ENCODE measurements around the gene CCDC178. TPM values are rescaled to one million over a fixed set of nuclear protein-coding genes. Genes with fewer than 3 reads are reported as not detected.

Gene CCDC178
- total and polyA plus RNA-seq, 2 donors (not counting 3 experiments of a cell fraction or from before 2014, with no cell fraction given) = 0.80 to 1.6 TPM

- Histone ChIP-seq H4K20me1 (replicated peaks; ENCODE audit: control insufficient read depth, extremely low read depth, insufficient read depth, low read length) (no peaks in the 10 kb centered on the region), H3K4me2 (ENCODE audit: insufficient read depth, low read length) (no peak overlapping the region), H3K79me2 (ENCODE audit: control insufficient read depth, insufficient read depth, low read length) (no peaks in the 10 kb centered on the region), H3K9ac (replicated peaks; ENCODE audit: extremely low read depth, insufficient read depth, low read length) (no peak overlapping the region), H3K36me3 (ENCODE audit: control insufficient read depth in 2 of 2, extremely low read depth in 1 of 2, insufficient read depth in 2 of 2, low read length in 2 of 2) (no peaks in the 10 kb centered on the region), H3K27me3 (ENCODE audit: control insufficient read depth in 2 of 2, insufficient read depth in 2 of 2, low read length in 2 of 2) (no peaks in the 10 kb centered on the region), H3K27ac (ENCODE audit: insufficient read depth, low read depth, low read length) (no peak overlapping the region), H3K9me3 (replicated peaks; ENCODE audit: control insufficient read depth, insufficient read depth, low read length) (no peaks in the 10 kb centered on the region), H3K4me3 (replicated peaks in 1 of 3; ENCODE audit: insufficient read depth in 1 of 3, low read depth in 1 of 3, low read length in 3 of 3) (no peak overlapping the region), H3K9me1 (replicated peaks; ENCODE audit: control insufficient read depth, extremely low read depth, insufficient read depth, low read length) (no peaks in the 10 kb centered on the region), H3K4me1 (ENCODE audit: control insufficient read depth, extremely low read depth, insufficient read depth, low read length) (no peaks in the 10 kb centered on the region), H2AFZ (ENCODE audit: low read depth, low read length) (no peak overlapping the region)
- BruUV-seq (replicated peaks) = no TSS peak
- dilution Hi-C loops (cut with MboI; ENCODE audit: extremely low pct_ligation_motif_present, low sequenced_read_pairs) (no loop called here), intact Hi-C loops (cut with micrococcal nuclease) (no loop called here)
- TF ChIP-seq GATA2 (IDR thresholded peaks at IDR 0.05; ENCODE audit: insufficient read depth, insufficient read length, low read depth, low read length) (no peak), JUN (IDR thresholded peaks at IDR 0.05; ENCODE audit: borderline replicate concordance, insufficient read depth, insufficient read length, low read depth) (no peak), EZH2 (IDR thresholded peaks at IDR 0.05; ENCODE audit: borderline replicate concordance, low read depth, low read length, severe bottlenecking) (no peak), POLR2AphosphoS5 (IDR thresholded peaks at IDR 0.05; ENCODE audit: insufficient read depth, low read depth, low read length) (no peak), FOS (IDR thresholded peaks at IDR 0.05; ENCODE audit: borderline replicate concordance, insufficient read depth, low read length) (no peak), MYC (IDR thresholded peaks at IDR 0.05; ENCODE audit: low read depth, low read length) (no peak), CTCF (IDR thresholded peaks at IDR 0.05; ENCODE audit: extremely low read depth in 1 of 2, insufficient read depth in 1 of 2, low read depth in 1 of 2, low read length in 2 of 2) (no peak), POLR2A (IDR thresholded peaks at IDR 0.05; ENCODE audit: low read depth, low read length) (no peak), MAX (IDR thresholded peaks at IDR 0.05; ENCODE audit: insufficient read depth, insufficient read length) (no peak)
- ChIA-PET POLR2A (no interaction called here), CTCF (interaction anchor here (1.0 kb wide), 1 partner anchor 11 kb away, joined by 3 read pairs; no protein-coding TSS in a partner anchor)
- FAIRE-seq (no peak), DNase-seq (ENCODE audit: low read depth, low spot score) (no peak)
Observed at GRCh38 chr18:33375829-33376228, 64.7 kb downstream of the CCDC178 start.
